GM21447 (cell line): ENCODE measurements around the gene PLAAT5.
"Not testable (repeated sequence)": the region's sequence is repeated elsewhere in the genome, so short reads cannot be mapped to it uniquely, and the experiment has no call there.

ENCODE experiments used
- ATAC-seq: cut with Tn5 transposase; IDR thresholded peaks from one replicate; pipeline ENCODE4 v1.9.1; 2021; ENCODE audit not compliant: unreplicated experiment

PLAAT5 gene

DNA sequence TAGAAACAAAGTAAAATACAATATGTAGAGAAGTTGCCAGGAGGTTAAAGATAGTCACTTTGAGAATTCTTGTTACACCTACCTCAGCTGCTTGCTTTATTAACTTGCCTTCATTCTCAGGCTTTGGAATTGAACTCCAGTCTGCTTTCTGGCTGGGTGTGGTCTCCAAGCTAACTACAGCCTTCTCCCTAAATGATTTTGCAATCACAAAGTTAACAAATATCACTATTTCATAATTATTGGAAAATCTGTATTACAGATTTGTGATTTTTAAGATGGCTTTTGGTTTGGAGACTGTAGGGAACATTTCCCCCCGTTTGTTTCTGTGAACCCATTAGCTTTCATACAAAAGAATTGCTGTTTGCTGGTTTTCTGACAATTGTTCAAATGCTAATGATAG is 2.2 kb downstream of the PLAAT5 start:
- ATAC-seq = no peak

DNA sequence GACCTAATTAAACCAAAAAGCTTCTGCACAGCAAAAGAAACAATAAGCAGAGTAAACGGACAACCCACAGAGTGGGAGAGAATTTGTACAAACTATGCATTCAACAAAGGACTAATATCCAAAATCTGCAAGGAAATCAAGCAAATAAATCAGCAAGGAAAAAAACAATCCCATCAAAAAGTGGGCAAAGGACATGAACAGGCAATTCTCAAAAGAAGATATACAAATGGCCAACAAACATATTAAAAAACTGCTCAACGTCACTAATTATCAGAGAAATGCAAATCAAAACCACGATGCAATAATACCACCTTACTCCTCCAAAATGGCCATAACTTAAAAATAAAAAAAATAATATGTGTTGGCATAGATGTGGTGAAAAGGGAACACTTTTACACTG is 5.2 kb downstream of the PLAAT5 start:
- no peak for ATAC-seq

DNA sequence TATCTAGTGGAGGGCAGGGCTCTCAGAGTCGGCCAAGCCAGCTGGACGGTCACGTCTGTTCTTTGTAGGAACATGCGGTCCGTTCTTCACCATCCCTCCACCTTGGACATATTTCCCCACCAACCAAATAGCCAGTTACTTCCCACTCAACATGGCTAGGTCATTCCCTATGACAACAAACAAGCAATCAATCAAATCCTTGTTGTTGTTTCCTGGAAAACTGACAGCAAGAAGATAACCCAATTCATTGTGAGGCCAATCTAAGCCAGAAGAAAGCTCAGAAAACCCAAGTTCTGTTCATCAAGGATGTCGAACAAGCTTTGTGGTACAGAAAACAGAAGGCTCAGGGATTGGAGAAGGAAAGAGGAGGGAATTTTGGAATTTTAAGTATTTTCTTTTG is 10.9 kb downstream of the PLAAT5 start:
- no peak for ATAC-seq

DNA sequence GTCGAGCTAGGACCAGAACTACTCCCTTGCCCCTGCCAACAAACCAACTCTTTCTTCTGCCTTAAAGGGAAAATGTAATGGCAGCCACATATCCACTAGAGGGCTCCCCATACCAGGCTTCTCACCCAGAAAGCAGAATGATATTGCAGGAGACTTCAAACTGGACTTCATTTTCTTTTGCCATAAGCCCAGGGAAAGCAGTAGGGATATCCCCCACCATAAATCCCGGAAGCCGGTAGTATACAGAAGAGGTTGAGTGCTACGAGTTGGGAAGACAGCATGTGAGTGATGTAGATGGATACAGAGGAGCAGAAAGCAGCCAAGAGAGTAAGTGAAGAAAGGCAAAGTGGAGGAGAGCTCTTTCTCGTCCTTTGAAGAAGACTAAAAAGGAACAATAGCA is 12.1 kb downstream of the PLAAT5 start:
- ATAC-seq = no peak

DNA sequence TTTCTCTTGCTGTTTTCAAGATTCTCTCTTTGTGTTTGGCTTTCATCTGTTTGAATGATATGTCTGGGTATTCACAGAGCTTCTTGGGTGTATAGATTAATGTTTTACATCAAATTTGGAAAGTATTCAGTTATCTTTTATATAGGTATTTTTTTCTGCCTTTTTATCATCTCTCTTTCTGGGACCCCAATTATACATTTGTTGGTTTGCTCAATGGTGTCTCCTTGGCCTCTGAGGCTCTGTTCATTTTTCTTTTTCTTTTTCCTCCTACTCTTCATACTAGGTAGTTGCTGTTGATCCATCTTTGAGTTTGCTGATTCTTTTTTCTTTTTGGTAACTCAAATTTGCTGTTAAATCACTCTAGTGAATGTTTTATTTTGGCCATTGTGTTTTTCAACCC is 14.3 kb downstream of the PLAAT5 start:
- ATAC-seq = no peak

DNA sequence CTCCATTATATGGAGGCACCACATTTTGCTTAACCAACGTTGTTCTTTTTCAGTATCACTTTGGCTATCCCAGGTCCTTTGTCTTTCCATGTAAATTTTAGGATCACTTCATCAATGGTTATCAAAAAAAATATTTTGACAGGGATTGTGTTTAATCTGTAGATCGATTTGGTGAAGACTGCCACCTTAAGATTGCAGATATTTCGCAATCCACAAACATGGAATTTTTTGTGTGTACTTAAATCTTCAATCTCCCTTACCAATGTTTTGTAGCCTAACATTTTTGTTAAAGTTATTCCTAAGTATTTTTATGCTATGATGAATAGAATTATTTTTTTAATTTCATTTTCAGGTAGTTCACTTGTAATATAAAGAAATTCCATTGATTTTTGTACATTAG is 18.6 kb downstream of the PLAAT5 start:
- ATAC-seq = no peak

DNA sequence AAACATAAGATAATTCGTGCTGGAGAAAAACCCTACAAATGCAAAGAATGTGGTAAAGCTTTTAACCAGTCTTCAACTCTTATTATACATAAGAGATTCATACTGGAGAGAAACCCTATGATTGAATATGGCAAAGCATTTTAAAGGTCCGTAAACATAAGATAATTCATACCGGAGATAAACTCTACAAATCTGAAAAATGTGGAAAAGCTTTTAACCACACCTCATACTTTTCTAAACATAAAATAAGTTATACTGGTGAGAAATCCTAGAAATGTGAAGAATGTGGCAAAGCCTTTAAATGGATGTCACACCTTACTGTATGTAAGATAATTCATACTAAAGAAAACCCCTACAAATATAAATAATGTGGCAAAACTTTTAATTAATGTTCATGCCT is 20.7 kb downstream of the PLAAT5 start:
- ATAC-seq = no peak

DNA sequence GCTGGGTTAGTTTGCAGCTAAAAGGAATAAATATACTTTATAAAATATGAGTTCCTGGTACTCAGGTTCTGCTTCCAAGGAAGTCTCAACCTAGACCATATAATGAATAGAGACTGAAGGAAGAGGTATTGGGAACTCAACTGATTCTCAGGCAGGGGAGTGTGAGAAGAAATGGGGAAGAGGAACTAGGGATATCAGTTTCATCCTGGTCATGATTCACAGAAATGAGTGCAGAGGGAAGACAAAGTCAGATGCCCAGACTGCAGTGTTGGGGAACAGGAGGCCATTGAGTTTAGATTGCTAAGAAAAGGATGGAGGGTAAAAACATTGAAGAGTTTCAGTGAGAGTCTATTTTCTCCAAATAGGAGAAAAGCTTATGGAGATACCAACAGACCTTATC is 28.8 kb downstream of the PLAAT5 start:
- no peak for ATAC-seq

DNA sequence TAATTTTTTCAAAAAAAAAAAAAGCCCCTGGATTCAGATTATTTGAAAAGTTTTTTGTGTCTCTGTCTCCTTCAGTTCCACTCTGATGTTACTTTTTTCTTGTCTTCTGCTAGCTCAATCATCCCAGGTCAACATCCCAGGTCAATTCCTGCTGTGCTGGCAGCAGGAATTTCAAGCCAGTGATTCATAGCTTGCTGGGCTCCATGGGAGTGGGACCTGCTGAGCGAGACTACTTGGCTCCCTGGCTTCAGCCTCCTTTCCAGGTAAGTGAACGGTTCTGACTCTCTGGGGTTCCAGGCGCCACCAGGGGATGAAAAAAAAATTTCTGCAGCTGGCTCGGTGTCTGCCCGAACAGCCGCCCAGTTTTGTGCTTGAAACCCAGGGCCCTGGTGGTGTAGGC is 31.4 kb downstream of the PLAAT5 start:
- ATAC-seq = no peak

DNA sequence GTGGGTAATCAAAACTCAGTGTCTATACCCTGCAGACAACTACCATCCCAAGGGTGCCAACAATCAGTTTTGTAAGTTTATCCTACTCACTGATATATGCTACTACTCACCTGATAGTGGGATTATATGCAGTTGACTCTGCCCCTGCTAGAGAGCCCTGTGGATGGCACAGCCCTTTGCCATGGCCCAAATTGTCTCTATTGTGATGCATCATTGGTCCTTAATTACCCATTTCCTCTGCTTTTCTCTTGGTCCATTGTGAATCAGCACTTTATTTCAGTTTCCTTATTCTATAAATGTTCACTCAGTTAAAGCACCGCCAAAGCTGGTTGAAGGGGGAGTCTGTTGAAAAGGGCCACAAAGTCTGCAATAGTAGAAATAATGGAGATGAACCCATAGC is 42.3 kb downstream of the PLAAT5 start:
- ATAC-seq = no peak

DNA sequence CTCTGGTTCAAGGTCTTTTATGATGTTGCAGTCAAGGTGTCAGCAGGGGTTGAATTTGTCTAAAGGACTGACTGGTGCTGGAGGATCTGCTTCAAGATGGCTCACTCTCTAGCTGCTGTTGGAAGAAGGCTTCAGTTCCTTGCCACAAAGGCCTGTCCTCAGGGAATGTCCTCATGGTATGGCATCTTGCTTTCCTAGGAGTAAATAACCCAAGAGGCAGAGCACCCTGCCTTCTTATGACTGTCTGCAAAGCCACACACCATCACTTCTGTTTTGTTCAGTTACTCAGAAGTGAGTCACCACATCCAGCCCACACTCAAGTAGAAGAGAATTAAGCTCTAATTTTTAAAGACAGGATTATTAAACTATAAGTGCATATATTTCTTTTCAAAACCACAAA is 45.2 kb downstream of the PLAAT5 start:
- no peak for ATAC-seq

DNA sequence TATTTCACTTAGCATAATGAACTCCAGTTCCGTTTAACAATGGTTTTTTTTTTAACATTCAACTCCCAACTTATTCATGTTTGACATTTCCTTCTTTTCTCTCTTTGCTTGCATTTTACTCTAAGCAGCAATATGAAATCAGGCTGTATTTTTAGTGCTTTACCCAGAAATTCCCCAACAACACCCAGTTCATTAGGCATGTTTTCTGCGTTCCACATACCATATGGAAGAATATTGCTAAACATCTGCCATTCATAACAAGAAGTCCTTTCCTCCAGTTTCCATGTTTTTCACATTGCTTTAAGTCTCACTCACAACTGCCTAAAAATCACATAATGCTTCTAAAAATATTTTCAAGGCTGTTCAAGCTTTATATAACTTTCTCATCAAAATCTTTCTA is 45.8 kb downstream of the PLAAT5 start:
- no peak for ATAC-seq

DNA sequence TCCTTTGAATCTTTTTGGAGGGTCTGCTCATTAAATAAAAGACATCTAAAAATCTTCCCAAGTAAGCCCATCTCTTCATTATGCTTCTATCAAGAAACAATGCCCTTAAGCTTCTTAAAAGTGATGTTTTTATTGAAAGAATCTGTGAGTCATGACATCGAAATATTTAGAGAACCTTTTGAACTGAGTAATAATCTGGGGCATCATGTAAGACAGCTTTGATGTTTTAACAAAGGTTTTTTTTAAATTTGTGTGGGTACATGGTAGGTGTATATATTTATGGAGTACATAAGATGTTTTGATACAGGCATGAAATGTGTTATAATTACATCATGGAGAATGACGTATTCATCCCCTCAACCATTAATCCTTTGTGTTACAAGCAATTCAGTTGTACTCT is 46.8 kb downstream of the PLAAT5 start:
- ATAC-seq = no peak

DNA sequence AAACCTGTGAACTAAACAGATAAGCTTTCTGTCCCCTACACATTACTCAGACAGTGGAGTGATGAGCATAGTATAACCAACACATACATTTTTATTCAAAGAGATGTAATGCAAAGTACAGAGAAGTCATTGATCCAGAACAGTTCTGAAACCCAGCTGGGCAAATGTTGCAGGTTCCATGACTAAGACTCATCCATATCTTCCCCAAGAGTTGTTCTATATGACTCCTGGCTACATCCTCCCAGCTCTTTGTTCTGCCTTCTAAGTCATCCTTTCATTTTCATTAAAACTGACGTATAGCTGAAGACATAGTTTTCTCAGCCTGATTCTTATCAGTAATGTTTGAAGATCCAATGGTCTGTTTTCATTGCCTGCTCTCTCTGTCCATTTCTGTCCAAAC is 47.3 kb downstream of the PLAAT5 start:
- no peak for ATAC-seq

DNA sequence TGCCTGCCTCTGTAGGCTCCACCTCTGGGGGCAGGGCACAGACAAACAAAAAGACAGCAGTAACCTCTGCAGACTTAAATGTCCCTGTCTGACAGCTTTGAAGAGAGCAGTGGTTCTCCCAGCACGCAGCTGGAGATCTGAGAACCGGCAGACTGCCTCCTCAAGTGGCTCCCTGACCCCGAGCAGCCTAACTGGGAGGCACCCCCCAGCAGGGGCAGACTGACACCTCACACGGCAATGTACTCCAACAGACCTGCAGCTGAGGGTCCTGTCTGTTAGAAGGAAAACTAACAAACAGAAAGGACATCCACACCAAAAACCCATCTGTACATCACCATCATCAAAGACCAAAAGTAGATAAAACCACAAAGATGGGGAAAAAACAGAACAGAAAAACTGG is 55.1 kb downstream of the PLAAT5 start:
- not testable (repeated sequence) for ATAC-seq

DNA sequence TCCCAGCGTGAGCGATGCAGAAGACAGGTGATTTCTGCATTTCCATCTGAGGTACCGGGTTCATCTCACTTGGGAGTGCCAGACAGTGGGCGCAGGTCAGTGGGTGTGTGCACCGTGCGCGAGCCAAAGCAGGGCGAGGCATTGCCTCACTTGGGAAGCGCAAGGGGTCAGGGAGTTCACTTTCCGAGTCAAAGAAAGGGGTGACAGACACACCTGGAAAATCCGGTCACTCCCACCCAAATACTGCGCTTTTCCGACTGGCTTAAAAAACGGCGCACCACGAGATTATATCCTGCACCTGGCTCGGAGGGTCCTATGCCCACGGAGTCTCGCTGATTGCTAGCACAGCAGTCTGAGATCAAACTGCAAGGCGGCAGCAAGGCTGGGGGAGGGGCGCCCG is 55.6 kb downstream of the PLAAT5 start:
- not testable (repeated sequence) for ATAC-seq

DNA sequence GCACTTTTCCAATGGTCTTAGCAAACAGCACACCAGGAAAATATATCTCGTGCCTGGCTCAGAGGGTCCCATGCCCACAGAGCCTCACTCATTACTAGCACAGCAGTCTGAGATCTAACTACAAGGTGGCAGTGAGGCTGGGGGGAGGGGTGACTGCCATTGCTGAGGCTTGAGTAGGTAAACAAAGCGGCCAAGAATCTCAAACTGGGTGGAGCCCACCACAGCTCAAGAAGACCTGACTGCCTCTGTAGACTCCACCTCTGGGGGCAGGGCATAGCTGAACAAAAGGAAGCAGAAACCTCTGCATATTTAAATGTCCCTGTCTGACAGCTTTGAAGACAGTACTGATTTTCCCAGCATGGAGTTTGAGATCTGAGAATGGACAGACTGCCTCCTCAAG is 60.2 kb downstream of the PLAAT5 start:
- not testable (repeated sequence) for ATAC-seq

DNA sequence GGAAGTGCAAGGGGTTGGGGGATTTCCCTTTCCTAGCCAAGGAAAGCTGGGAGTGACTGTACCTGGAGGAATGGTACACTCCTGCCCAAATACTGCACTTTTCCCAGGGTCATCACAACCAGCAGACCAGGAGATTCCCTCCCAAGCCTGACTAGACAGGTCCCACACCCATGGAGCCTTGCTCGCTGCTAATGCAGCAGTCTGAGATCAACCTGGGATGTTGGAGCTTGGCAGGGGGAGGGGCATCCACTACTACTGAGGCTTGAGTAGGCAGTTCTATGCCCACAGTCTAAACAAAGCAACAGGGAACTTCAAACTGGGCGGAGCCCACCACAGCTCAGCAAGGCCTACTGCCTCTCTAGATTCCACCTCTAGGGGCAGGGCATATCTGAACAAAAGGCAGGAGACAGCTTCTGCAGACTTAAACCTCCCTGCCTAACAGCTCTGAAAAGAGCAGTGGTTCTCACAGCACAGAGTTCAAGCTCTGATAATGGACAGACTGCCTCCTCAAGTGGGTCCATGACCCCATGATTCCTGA is 62.9 kb downstream of the PLAAT5 start:
- no peak for ATAC-seq

DNA sequence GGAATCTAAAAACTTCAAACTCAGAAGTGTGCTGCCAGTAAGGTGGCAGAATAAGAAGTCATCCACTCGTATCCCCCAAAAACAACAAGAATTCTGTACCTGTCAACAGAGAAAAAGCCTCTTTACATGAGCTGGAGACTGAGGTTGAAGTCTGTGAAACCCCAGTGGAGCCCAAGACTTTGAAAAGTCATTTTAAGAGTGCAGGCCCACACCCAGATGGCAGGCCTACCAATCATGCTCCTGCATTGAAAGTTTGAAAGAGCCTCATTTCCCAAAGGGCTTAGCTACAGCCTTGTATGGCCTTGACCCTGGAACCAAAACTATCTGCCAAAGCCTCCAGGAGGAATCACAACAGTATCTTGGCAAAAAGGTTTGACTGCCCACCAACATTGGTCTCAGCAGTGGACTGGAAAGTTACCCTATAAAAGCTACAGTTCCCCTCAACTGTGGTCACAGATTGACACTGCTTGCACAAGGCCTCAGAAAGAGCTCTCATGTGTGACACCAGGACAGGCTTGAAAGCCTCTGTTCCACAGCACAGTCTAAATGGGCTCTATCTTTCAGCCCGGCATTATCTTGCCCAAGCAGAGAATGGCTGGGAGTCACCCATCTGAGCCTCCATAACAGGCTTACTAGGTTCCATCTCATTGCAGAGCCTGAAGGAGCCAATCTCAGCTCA is 73.7 kb downstream of the PLAAT5 start:
- ATAC-seq = no peak
